Activated CD4-positive, alpha-beta T cell treated with anti-CD3 and anti-CD28 coated beads, Interleukin-2, amount 10 ng/mL, durations not matched to agents 24 days and 14 days (primary cell): Measurements from ENCODE around the gene IDI2. TPM values are rescaled to one million over a fixed set of nuclear protein-coding genes. Genes with fewer than 3 reads are reported as not detected.
"Not testable (repeated sequence)": the region's sequence is repeated elsewhere in the genome, so short reads cannot be mapped to it uniquely, and the experiment has no call there.

ENCODE experiments used
- DNase-seq: peaks from one replicate; pipeline ENCODE4 v3.0.0; 2022
- H3K27ac Mint-ChIP-seq: one replicate; pipeline ENCODE4 v1.8.0; 2022; ENCODE audit warnings: mild to moderate bottlenecking, mixed read lengths
- H3K27me3 Mint-ChIP-seq: one replicate; pipeline ENCODE4 v1.8.0; 2022; ENCODE audit warnings: mixed read lengths
- H3K36me3 Mint-ChIP-seq: one replicate; pipeline ENCODE4 v1.8.0; 2022; ENCODE audit warnings: low read depth, mild to moderate bottlenecking, mixed read lengths
- H3K4me1 Mint-ChIP-seq: one replicate; pipeline ENCODE4 v1.8.0; 2021; ENCODE audit warnings: mixed read lengths
- H3K4me3 Mint-ChIP-seq: one replicate; pipeline ENCODE4 v1.8.0; 2022; ENCODE audit warnings: mild to moderate bottlenecking, moderate library complexity, mixed read lengths
- H3K9me3 Mint-ChIP-seq: one replicate; pipeline ENCODE4 v1.8.0; 2021; ENCODE audit warnings: mixed read lengths
- intact Hi-C: fragments of 100-400 bp; cut with micrococcal nuclease; formaldehyde crosslinking; loops from one replicate; pipeline ENCODE4 v1.15.1; 2023
- total RNA-seq: library from RNA; stranded (reverse); gene quantifications from 2 replicates; pipeline ENCODE4 v1.2.3, GENCODE V29; 2022

Gene IDI2
- total RNA-seq, 1 donor from 2014 or later: not detected

- peak overlapping the region; percentile 97 for H3K27ac Mint-ChIP-seq
- intact Hi-C loops: no loop called here
- peaks cover 87% of the 10 kb centered on the region for H3K36me3 Mint-ChIP-seq
- H3K27me3 Mint-ChIP-seq: no peaks in the 10 kb centered on the region
- no peak overlapping the region for H3K4me3 Mint-ChIP-seq
- peaks cover 21% of the 10 kb centered on the region for H3K4me1 Mint-ChIP-seq
- DNase-seq: no peak
- H3K9me3 Mint-ChIP-seq: peaks cover 4% of the 10 kb centered on the region
Measured at GRCh38 chr10:1011696-1012095, 14.0 kb downstream of the IDI2 start.

DNA sequence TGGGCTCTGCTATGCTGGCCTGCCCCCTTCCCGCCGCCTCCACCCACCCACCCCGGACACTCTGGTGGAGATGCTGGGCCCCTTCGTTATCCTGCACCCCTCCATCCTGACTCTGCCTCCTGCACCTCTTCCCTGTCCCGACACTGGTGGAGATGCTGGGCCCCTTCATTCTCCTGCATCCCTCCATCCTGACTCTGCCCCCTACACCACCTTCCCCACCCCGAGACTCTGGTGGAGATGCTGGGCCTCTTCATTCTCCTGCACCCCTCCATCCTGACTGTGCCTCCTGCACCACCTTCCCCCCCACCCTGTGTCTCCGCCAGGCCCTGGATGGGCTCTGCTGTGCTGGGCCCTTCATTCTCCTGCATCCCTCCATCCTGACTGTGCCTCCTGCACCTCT is 15.0 kb downstream of the IDI2 start:
- H3K27ac Mint-ChIP-seq: peak overlapping the region; percentile 97
- H3K9me3 Mint-ChIP-seq: peaks cover 4% of the 10 kb centered on the region
- no peaks in the 10 kb centered on the region for H3K27me3 Mint-ChIP-seq
- H3K4me1 Mint-ChIP-seq: peaks cover 21% of the 10 kb centered on the region
- intact Hi-C loops: loop anchor here (1.0 kb wide), 2 partner anchors 22 to 38 kb away; partner anchors contain the start of gene GTPBP4
- H3K36me3 Mint-ChIP-seq: peaks cover 88% of the 10 kb centered on the region
- no peak for DNase-seq
- H3K4me3 Mint-ChIP-seq: peak overlapping the region; percentile 51

DNA sequence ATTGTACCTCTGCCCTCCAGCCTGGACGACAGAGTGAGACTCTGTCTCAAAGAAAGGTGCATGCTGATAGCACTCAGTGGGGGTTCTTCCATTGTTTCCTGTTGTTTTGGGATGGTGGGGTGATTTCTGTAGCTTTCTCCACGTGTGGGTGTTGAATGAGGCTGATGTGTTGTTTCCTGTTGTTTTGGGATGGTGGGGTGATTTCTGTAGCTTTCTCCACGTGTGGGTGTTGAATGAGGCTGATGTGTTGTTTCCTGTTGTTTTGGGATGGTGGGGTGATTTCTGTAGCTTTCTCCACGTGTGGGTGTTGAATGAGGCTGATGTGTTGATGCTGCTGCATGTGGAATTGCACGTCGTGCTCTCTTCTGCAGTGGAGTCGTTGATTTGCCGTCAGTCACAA is 15.7 kb downstream of the IDI2 start:
- not testable (repeated sequence) for DNase-seq, H3K27me3 Mint-ChIP-seq, H3K9me3 Mint-ChIP-seq
- Mint-ChIP-seq H3K4me3 (peak overlapping the region; percentile 59), H3K27ac (peak overlapping the region; percentile 97), H3K4me1 (peaks cover 21% of the 10 kb centered on the region), H3K36me3 (peaks cover 92% of the 10 kb centered on the region)
- intact Hi-C loops: loop anchor here (1.0 kb wide), 2 partner anchors 22 to 38 kb away; partner anchors contain the start of gene GTPBP4

DNA sequence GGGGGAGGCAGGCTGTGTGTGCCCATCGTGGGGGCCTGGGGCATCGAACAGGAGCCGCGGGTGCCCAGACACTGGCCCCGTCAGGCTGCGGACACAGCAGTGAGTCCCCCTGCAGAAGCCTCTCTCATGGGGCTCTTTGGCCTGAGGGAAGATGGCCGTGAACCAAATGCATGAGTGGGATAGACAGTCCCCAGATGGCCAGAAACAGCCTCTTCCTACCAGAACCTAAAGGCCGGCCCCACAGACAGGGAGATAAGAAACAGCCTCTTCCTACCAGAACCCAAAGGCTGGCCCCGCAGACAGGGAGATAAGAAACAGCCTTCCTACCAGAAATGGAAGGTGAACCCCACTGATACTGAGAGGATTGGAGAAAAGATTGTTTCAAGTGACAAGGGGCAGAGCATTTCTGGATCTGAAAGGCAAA is 16.6 kb downstream of the IDI2 start:
- peaks cover 4% of the 10 kb centered on the region for H3K9me3 Mint-ChIP-seq
- H3K27me3 Mint-ChIP-seq: no peaks in the 10 kb centered on the region
- intact Hi-C loops: no loop called here
- H3K27ac Mint-ChIP-seq: peak overlapping the region; percentile 97
- no peak for DNase-seq
- peaks cover 90% of the 10 kb centered on the region for H3K36me3 Mint-ChIP-seq
- H3K4me3 Mint-ChIP-seq: peak overlapping the region; percentile 53
- peaks cover 21% of the 10 kb centered on the region for H3K4me1 Mint-ChIP-seq

GRCh38 chr10:1007583-1007982 is 18.1 kb downstream of the IDI2 start:
- Mint-ChIP-seq H3K27ac (peak overlapping the region; percentile 60), H3K27me3 (no peaks in the 10 kb centered on the region), H3K4me1 (peaks cover 24% of the 10 kb centered on the region), H3K9me3 (peaks cover 12% of the 10 kb centered on the region), H3K36me3 (peaks cover 92% of the 10 kb centered on the region), H3K4me3 (no peak overlapping the region)
- intact Hi-C loops: no loop called here
- no peak for DNase-seq

GRCh38 chr10:1006573-1006972 is 19.1 kb downstream of the IDI2 start:
- DNase-seq: no peak
- Mint-ChIP-seq H3K27ac (no peak overlapping the region), H3K27me3 (no peaks in the 10 kb centered on the region), H3K9me3 (peaks cover 17% of the 10 kb centered on the region), H3K4me3 (no peak overlapping the region), H3K36me3 (peaks cover 92% of the 10 kb centered on the region), H3K4me1 (peaks cover 24% of the 10 kb centered on the region)
- intact Hi-C loops: no loop called here

GRCh38 chr10:1003884-1004670 is 21.6 kb downstream of the IDI2 start:
- intact Hi-C loops: no loop called here
- H3K27ac Mint-ChIP-seq: peak overlapping the region; percentile 45
- H3K4me1 Mint-ChIP-seq: peaks cover 11% of the 10 kb centered on the region
- H3K27me3 Mint-ChIP-seq: no peaks in the 10 kb centered on the region
- no peak for DNase-seq
- peaks cover 90% of the 10 kb centered on the region for H3K36me3 Mint-ChIP-seq
- peaks cover 24% of the 10 kb centered on the region for H3K9me3 Mint-ChIP-seq
- no peak overlapping the region for H3K4me3 Mint-ChIP-seq

GRCh38 chr10:1002425-1003006 is 23.1 kb downstream of the IDI2 start:
- Mint-ChIP-seq H3K4me1 (peaks cover 9% of the 10 kb centered on the region), H3K27ac (no peak overlapping the region), H3K4me3 (no peak overlapping the region), H3K36me3 (peaks cover 90% of the 10 kb centered on the region), H3K9me3 (peaks cover 24% of the 10 kb centered on the region), H3K27me3 (no peaks in the 10 kb centered on the region)
- no peak for DNase-seq
- intact Hi-C loops: no loop called here

DNA sequence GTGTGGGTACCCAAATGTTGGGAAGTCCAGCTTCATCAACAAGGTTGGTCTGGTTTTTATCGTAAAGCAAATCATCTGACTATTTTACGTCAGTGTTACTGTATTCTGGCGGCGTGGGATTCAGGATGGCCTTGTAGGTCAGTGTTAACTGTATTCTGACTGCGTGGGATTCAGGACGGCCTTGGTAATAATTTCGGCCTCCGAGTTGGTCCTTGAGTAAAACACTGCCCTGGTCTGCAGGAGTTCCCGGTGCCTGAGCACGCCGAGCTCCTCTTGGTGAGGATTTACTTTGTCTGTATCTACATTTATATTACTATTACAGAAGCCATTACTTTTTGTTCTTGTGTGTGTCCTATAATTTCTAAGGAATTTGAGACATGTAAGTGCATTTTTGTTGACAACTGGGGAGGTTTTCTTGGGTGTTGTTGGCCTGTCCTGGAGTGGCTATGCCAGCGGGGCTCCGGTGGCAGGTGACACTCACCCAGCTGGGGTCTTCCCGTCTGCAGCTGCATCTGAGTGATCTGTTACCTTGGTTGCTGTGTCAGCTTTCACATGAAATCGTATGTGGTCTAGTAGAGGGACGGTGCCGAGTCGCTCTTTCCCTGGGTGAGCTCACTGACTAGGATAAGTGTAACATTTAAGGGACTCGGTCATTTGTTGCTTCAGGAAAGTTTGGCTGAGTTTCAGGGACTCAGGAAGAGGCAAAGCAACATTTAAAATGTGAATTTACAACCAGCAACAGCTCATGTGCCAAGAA is 28.2 kb downstream of the IDI2 start:
- Mint-ChIP-seq H3K9me3 (peaks cover 15% of the 10 kb centered on the region), H3K4me1 (peaks cover 11% of the 10 kb centered on the region), H3K36me3 (peaks cover 93% of the 10 kb centered on the region), H3K27me3 (no peaks in the 10 kb centered on the region), H3K27ac (no peak overlapping the region), H3K4me3 (no peak overlapping the region)
- intact Hi-C loops: no loop called here
- no peak for DNase-seq

GRCh38 chr10:996031-996430 is 29.6 kb downstream of the IDI2 start:
- Mint-ChIP-seq H3K36me3 (peaks cover 84% of the 10 kb centered on the region), H3K4me1 (peaks cover 12% of the 10 kb centered on the region), H3K27ac (no peak overlapping the region), H3K4me3 (no peak overlapping the region), H3K9me3 (peaks cover 6% of the 10 kb centered on the region), H3K27me3 (no peaks in the 10 kb centered on the region)
- intact Hi-C loops: no loop called here
- DNase-seq: no peak

DNA sequence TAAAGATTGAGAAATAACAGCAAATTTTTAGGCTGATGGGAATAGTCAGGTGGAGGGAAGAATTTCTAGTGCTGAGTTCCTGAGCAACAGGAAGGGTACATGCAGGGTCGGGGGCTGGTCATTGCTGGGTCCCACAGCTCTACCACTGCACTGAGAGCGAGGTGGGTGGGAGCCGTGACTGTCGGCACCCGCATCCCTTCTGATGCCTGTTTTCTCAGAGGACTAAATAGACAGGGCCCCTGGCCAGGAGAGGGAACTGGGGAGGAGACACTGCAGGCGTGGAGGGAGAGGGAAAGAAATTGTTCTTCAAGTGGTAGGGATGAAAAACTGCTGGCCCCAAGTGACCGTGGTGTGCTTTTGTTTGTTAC is 30.1 kb downstream of the IDI2 start:
- Mint-ChIP-seq H3K27me3 (no peaks in the 10 kb centered on the region), H3K27ac (no peak overlapping the region)
- intact Hi-C loops: no loop called here

DNA sequence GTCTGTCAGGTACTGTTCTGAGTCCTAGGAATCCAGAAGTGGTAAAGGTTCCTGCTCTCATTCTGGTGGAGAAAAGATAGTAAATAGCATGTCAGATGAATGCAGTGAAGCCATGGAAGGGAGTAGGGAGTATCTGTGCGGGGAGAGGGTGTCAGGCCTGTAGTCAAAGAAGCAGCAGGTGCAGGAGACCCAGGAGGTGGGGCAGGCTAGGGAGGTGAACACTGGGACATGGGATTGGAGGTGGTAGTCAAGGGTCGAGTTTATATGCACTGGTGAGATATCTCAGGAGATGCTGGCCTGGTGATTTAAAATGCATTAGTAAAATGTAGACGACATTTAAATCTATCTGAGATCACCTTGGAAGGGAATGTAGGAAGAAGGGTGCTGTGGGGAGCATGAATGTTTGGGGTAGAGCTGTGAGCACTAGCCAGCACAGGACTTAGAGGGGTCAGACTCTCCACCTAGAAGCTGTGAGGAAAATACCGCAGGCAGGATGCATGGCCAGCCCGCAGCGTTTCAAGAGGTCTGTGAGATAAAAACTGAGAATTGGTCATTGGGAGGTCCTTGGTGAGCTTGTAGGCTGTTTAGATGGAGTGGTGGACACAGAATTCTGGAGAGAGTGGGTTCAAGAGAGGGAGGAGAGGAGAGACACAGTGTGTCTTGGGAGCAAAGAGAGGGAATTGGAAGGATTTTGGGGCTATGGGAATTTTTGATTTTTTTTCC is 30.7 kb downstream of the IDI2 start:
- no peak overlapping the region for H3K4me3 Mint-ChIP-seq
- DNase-seq: no peak
- intact Hi-C loops: no loop called here
- H3K36me3 Mint-ChIP-seq: peaks cover 86% of the 10 kb centered on the region
- H3K9me3 Mint-ChIP-seq: no peaks in the 10 kb centered on the region
- peak overlapping the region; percentile 2 for H3K27ac Mint-ChIP-seq
- H3K27me3 Mint-ChIP-seq: no peaks in the 10 kb centered on the region
- H3K4me1 Mint-ChIP-seq: peaks cover 20% of the 10 kb centered on the region

More for the DNA sequence above, 30.1 kb downstream of the IDI2 start:
- DNase-seq: no peak
- H3K4me3 Mint-ChIP-seq: no peak overlapping the region
- peaks cover 84% of the 10 kb centered on the region for H3K36me3 Mint-ChIP-seq
- peaks cover 2% of the 10 kb centered on the region for H3K9me3 Mint-ChIP-seq
- H3K4me1 Mint-ChIP-seq: peaks cover 16% of the 10 kb centered on the region

DNA sequence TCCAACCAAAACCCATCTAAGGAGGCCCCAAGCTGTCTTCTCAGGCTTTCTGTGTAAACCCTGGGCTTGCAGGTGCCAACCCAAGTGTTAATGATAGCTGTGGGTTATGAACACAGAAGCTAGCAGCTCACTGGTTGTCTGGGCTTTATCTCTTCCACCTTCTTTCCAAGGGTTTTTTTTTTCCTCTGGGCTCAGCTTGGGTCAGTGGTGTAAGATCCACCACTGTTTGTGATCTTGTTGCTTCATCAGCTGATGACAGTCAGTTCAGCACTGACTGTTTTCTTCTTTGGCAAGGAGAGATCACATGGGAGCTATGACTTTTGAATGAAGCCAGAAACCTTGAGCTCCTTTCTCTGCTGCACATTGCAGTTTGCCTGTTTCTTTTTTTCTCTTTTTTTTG is 32.8 kb downstream of the IDI2 start:
- Mint-ChIP-seq H3K36me3 (peaks cover 82% of the 10 kb centered on the region), H3K27me3 (no peaks in the 10 kb centered on the region), H3K4me1 (peaks cover 29% of the 10 kb centered on the region), H3K9me3 (no peaks in the 10 kb centered on the region), H3K27ac (no peak overlapping the region), H3K4me3 (no peak overlapping the region)
- intact Hi-C loops: no loop called here
- no peak for DNase-seq
